HepG2 (cell line): Measurements from ENCODE around the gene C2CD2. TPM values are rescaled to one million over a fixed set of nuclear protein-coding genes. Genes with fewer than 3 reads are reported as not detected.

Experiments used
- ADNP ChIP-seq: sonication (generic); formaldehyde crosslinking; IDR thresholded peaks from 2 replicates; pipeline ENCODE4 v1.4.0; 2020; ENCODE audit warnings: missing genetic modification reagents
- CREB3 ChIP-seq: sonication (generic); formaldehyde crosslinking; IDR thresholded peaks from 2 replicates; pipeline ENCODE4 v1.5.0; 2020; ENCODE audit warnings: missing genetic modification reagents
- HHEX ChIP-seq: IDR thresholded peaks from 2 replicates; pipeline ENCODE4 v1.6.1; 2016; ENCODE audit warnings: control low read depth
- HNRNPL ChIP-seq: fragments of 200-400 bp; formaldehyde crosslinking; IDR thresholded peaks from 2 replicates; pipeline ENCODE4 v1.6.1; 2017; ENCODE audit warnings: mild to moderate bottlenecking, low read depth, low read length
- JARID2 ChIP-seq: sonication (generic); formaldehyde crosslinking; IDR thresholded peaks from 2 replicates; pipeline ENCODE4 v1.8.1; 2023; ENCODE audit warnings: missing genetic modification reagents, inconsistent platforms; ENCODE audit not compliant: insufficient replicate concordance
- JUND ChIP-seq: sonication (generic); formaldehyde crosslinking; IDR thresholded peaks from 2 replicates; pipeline ENCODE4 v1.8.0; 2022; ENCODE audit warnings: mild to moderate bottlenecking, missing genetic modification reagents
- MTF2 ChIP-seq: sonication (generic); formaldehyde crosslinking; IDR thresholded peaks from 2 replicates; pipeline ENCODE4 v1.5.0; 2020; ENCODE audit warnings: missing genetic modification reagents, borderline replicate concordance
- NCOR1 ChIP-seq: fragments of 200-600 bp; sonication (generic); IDR thresholded peaks from 2 replicates; pipeline ENCODE4 v1.7.0; 2017; ENCODE audit warnings: antibody characterized with exemption, low read length, borderline replicate concordance
- NFKB2 ChIP-seq: sonication (generic); formaldehyde crosslinking; IDR thresholded peaks from 2 replicates; pipeline ENCODE4 v1.4.0; 2020; ENCODE audit warnings: missing genetic modification reagents, borderline replicate concordance
- POGZ ChIP-seq: sonication (generic); formaldehyde crosslinking; IDR thresholded peaks from 2 replicates; pipeline ENCODE4 v1.4.0; 2020; ENCODE audit warnings: mild to moderate bottlenecking, missing genetic modification reagents
- RFXANK ChIP-seq: IDR thresholded peaks from 2 replicates; pipeline ENCODE4 v1.6.1; 2016
- SMYD3 ChIP-seq: sonication (generic); formaldehyde crosslinking; IDR thresholded peaks from 2 replicates; pipeline ENCODE4 v1.8.1; 2023; ENCODE audit warnings: mild to moderate bottlenecking, missing genetic modification reagents
- SOX13 ChIP-seq, 3 experiments: fragments of 450-650 bp in 1 of 3; sonication (generic) in 1 of 3; formaldehyde crosslinking in 1 of 3; IDR thresholded peaks in 2 of 3; conservative IDR thresholded peaks in 1 of 3; 2 replicates each; pipeline versions ENCODE4 v1.5.0 to v1.6.1; 2016 to 2020; ENCODE audit warnings: antibody characterized with exemption in 1 of 3, mild to moderate bottlenecking in 1 of 3, missing compliant biosample characterization in 1 of 3, missing genetic modification reagents in 1 of 3, moderate library complexity in 1 of 3
- SUZ12 ChIP-seq: fragments of 150-350 bp; IDR thresholded peaks from 2 replicates; pipeline ENCODE4 v1.6.1; 2014; ENCODE audit warnings: low read depth, low read length
- ZNF160 ChIP-seq: sonication (generic); formaldehyde crosslinking; IDR thresholded peaks from 2 replicates; pipeline ENCODE4 v1.8.0; 2022; ENCODE audit warnings: mild to moderate bottlenecking, inconsistent platforms, missing genetic modification reagents
- ZNF205 ChIP-seq: IDR thresholded peaks from 2 replicates; pipeline ENCODE4 v1.6.1; 2018; ENCODE audit warnings: missing biosample characterization, missing genetic modification reagents
- ZNF281 ChIP-seq: sonication (generic); formaldehyde crosslinking; IDR thresholded peaks from 2 replicates; pipeline ENCODE4 v1.4.0; 2020; ENCODE audit warnings: missing genetic modification reagents, borderline replicate concordance
- ZNF343 ChIP-seq: sonication (generic); formaldehyde crosslinking; IDR thresholded peaks from 2 replicates; pipeline ENCODE4 v1.4.0; 2020; ENCODE audit warnings: mild to moderate bottlenecking, missing genetic modification reagents
- ZNF430 ChIP-seq: sonication (generic); formaldehyde crosslinking; IDR thresholded peaks from 2 replicates; pipeline ENCODE4 v1.9.0; 2021; ENCODE audit warnings: mild to moderate bottlenecking, missing genetic modification reagents
- ZNF451 ChIP-seq: sonication (generic); formaldehyde crosslinking; IDR thresholded peaks from 2 replicates; pipeline ENCODE4 v1.5.0; 2020; ENCODE audit warnings: mild to moderate bottlenecking, missing genetic modification reagents
- polyA plus RNA-seq, 8 experiments: library from polyadenylated mRNA; depleted of rRNA in 3 of 8; stranded (reverse) in 7 of 8; unstranded in 1 of 8; fragments of >200 nt; fragmentation: Illumina TruSeq in 4 of 8; extraction: Trizol in 4 of 8; gene quantifications; 2 replicates each; pipeline versions ENCODE4 v1.2.1 to v1.2.3, GENCODE V29; 2011 to 2016; ENCODE audit warnings: low read depth in 4 of 8, missing spikeins in 1 of 8, mixed read lengths in 1 of 8; ENCODE audit not compliant: insufficient read depth in 1 of 8
- total RNA-seq, 5 experiments: library from RNA; depleted of rRNA; stranded (reverse); fragments of >200 nt; fragmentation: Illumina TruSeq; extraction: Trizol; gene quantifications; 2 replicates each; pipeline ENCODE4 v1.2.3, GENCODE V29; 2016; ENCODE audit warnings: low read depth in 1 of 5
- TF ChIP-seq, protein P1 (sequence below): sonication (generic); formaldehyde crosslinking; conservative IDR thresholded peaks from 2 replicates; pipeline ENCODE4 v1.8.0; 2022; ENCODE audit warnings: low read depth, missing genetic modification reagents
- TF ChIP-seq, protein P2 (sequence below): sonication (generic); IDR thresholded peaks from 2 replicates; pipeline ENCODE4 v1.6.1; 2016; ENCODE audit warnings: low read depth, borderline replicate concordance
- TF ChIP-seq, protein P3 (sequence below): IDR thresholded peaks from 2 replicates; pipeline ENCODE4 v1.6.1; 2016

C2CD2 gene
- total and polyA plus RNA-seq, 2 of the 13 experiments (the other 11 are each of a cell fraction or from before 2014, with no cell fraction given) = 12.5 to 19.7 TPM

DNA sequence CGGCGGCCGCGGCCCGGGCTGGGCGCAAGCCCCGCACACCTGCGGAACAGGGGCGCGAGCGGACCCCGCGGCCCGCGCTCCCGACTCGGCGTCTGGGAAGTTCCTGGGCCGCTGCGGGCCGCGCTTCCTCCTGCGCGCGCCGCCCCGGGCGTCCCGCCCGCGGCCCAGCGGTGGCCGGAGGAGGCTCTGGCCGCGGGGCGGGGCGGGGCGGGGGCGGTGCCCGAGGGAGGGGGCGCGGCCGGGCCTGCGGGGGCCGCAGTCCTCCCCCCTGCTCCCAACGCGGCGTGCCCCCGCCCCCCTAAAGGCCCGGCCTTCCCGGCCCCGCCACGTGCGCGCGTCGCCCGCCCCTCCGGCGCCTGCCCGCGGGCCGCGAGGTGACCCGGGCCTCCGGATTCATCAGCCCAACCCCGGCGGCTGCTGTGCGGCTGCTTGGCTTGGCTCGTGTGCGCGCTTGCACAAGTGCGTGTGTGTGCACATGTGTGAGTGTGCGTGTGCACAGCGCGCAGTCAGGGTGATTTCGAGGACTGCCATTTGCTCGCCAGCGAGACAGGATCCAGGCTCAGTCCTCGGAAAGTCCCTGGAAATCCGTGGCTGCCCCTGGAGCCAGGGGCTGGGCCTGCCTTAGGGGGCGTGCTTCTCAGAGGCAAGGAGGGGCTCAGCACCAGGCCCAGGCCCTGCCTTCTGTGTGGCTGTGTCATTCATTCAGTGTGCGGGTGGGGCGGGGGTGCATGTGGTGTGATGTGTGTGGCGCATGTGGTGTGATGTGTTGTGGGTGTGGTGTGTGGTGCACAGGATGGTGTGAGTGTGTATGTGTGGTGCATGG lies at the start of gene C2CD2 (continued):
- peak; percentile 51; the same call in 1 of the 2 replicates for TF ChIP-seq ZNF281 (CRISPR knock-in tag)
- no peak for TF ChIP-seq JUND (CRISPR knock-in tag)
- no peak for TF ChIP-seq POGZ (CRISPR knock-in tag)
- TF ChIP-seq RFXANK (CRISPR knock-in tag) = no peak
- no peak for TF ChIP-seq ADNP (CRISPR knock-in tag)
- no peak for TF ChIP-seq JARID2
- TF ChIP-seq ZNF451 (CRISPR knock-in tag) = peak; percentile 71
- peak; percentile 20; the same call in 1 of the 2 replicates for TF ChIP-seq CREB3
- TF ChIP-seq NFKB2 (CRISPR knock-in tag) = peak; percentile 63; the same call in 1 of the 2 replicates
- no peak for TF ChIP-seq HHEX
- TF ChIP-seq ZNF160 (CRISPR knock-in tag) = no peak; the same call in 1 of the 2 replicates
- no peak for TF ChIP-seq MTF2 (CRISPR knock-in tag)
- TF ChIP-seq, protein P1, sequence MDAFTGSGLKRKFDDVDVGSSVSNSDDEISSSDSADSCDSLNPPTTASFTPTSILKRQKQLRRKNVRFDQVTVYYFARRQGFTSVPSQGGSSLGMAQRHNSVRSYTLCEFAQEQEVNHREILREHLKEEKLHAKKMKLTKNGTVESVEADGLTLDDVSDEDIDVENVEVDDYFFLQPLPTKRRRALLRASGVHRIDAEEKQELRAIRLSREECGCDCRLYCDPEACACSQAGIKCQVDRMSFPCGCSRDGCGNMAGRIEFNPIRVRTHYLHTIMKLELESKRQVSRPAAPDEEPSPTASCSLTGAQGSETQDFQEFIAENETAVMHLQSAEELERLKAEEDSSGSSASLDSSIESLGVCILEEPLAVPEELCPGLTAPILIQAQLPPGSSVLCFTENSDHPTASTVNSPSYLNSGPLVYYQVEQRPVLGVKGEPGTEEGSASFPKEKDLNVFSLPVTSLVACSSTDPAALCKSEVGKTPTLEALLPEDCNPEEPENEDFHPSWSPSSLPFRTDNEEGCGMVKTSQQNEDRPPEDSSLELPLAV (CRISPR knock-in tag) = no peak
- 0 out of 2 replicates have a peak, but pooled peaks have one; percentile 53 for TF ChIP-seq ZNF205 (CRISPR knock-in tag)
- TF ChIP-seq SMYD3 (CRISPR knock-in tag) = no peak
- TF ChIP-seq, protein P2, sequence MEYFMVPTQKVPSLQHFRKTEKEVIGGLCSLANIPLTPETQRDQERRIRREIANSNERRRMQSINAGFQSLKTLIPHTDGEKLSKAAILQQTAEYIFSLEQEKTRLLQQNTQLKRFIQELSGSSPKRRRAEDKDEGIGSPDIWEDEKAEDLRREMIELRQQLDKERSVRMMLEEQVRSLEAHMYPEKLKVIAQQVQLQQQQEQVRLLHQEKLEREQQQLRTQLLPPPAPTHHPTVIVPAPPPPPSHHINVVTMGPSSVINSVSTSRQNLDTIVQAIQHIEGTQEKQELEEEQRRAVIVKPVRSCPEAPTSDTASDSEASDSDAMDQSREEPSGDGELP = no peak
- TF ChIP-seq HNRNPL = peak; percentile 74; the same call in 1 of the 2 replicates
- TF ChIP-seq NCOR1 = no peak
- no peak for TF ChIP-seq SUZ12
- TF ChIP-seq, protein P3, sequence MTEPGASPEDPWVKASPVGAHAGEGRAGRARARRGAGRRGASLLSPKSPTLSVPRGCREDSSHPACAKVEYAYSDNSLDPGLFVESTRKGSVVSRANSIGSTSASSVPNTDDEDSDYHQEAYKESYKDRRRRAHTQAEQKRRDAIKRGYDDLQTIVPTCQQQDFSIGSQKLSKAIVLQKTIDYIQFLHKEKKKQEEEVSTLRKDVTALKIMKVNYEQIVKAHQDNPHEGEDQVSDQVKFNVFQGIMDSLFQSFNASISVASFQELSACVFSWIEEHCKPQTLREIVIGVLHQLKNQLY = no peak; the same call in 1 of the 2 replicates
- no peak for TF ChIP-seq SOX13 (IDR thresholded peaks at IDR 0.05)
- no peak for TF ChIP-seq SOX13 (CRISPR knock-in tag; conservative IDR thresholded peaks at IDR 0.05 in 1 of 2, IDR thresholded peaks at IDR 0.05 in 1 of 2)
- no peak for TF ChIP-seq ZNF343 (CRISPR knock-in tag)
- TF ChIP-seq ZNF430 (CRISPR knock-in tag) = 0 out of 2 replicates have a peak, but pooled peaks have one; percentile 30
